H1 (cell line): ENCODE measurements around the gene FOXN3. TPM values are rescaled to one million over a fixed set of nuclear protein-coding genes. Genes with fewer than 3 reads are reported as not detected.

Experiments
- CTCF ChIA-PET: fragments of 300-600 bp; sonication (Branson Sonifier 250); formaldehyde crosslinking; loops from one replicate; lab custom pipeline; 2021; ENCODE audit not compliant: partially characterized antibody; lab: Charles Lee
- POLR2A ChIA-PET: fragments of 300-600 bp; sonication (Branson Sonifier 250); formaldehyde crosslinking; loops from one replicate; lab custom pipeline; 2021; ENCODE audit warnings: inconsistent platforms; ENCODE audit not compliant: partially characterized antibody; lab: Charles Lee
- DNase-seq, 2 experiments: peaks; one replicate each; pipeline versions ENCODE4 v3.0.0 to v3.0.0-alpha.2; 2010 to 2022; ENCODE audit warnings: low spot score in 2 of 2, low read depth in 1 of 2, mixed read lengths in 1 of 2
- FAIRE-seq: peaks from 2 replicates; lab custom pipeline; 2011; peaks lifted over from hg19 to GRCh38; lab: Jason Lieb, UNC
- H2AFZ ChIP-seq: 2 replicates; pipeline ENCODE4 v1.8.1; 2012; ENCODE audit warnings: low read length, inconsistent platforms
- H2AK5ac ChIP-seq: 2 replicates; pipeline ENCODE4 v1.6.1; 2013; ENCODE audit warnings: low read depth, low read length
- H2BK120ac ChIP-seq: replicated peaks from 2 replicates; pipeline ENCODE3; 2013; ENCODE audit warnings: low read depth, low read length, inconsistent platforms
- H2BK12ac ChIP-seq: 2 replicates; pipeline ENCODE4 v1.6.1; 2013; ENCODE audit warnings: low read depth, low read length
- H2BK15ac ChIP-seq: 2 replicates; pipeline ENCODE4 v1.6.1; 2013; ENCODE audit warnings: low read length
- H2BK20ac ChIP-seq: 2 replicates; pipeline ENCODE4 v1.6.1; 2013; ENCODE audit warnings: low read length
- H2BK5ac ChIP-seq: 2 replicates; pipeline ENCODE4 v1.6.1; 2013; ENCODE audit warnings: low read depth, low read length
- H3K14ac ChIP-seq: 2 replicates; pipeline ENCODE4 v1.6.1; 2013; ENCODE audit warnings: inconsistent platforms; ENCODE audit not compliant: insufficient read length
- H3K18ac ChIP-seq: 2 replicates; pipeline ENCODE4 v1.6.1; 2013; ENCODE audit warnings: low read length; ENCODE audit errors: extremely low read depth
- H3K23ac ChIP-seq: 2 replicates; pipeline ENCODE4 v1.6.1; 2013; ENCODE audit warnings: inconsistent platforms; ENCODE audit not compliant: insufficient read length
- H3K23me2 ChIP-seq: 2 replicates; pipeline ENCODE4 v1.6.1; 2013; ENCODE audit warnings: low read depth, low read length
- H3K27ac ChIP-seq: 2 replicates; pipeline ENCODE4 v1.6.1; 2011; ENCODE audit warnings: low read depth, low read length, inconsistent platforms
- H3K27me3 ChIP-seq, 4 experiments: replicated peaks in 1 of 4; 1 replicate in 1 of 4; 2 replicates in 3 of 4; pipeline versions ENCODE4 v1.6.1 to v1.8.1; 2011 to 2013; ENCODE audit warnings: low read length in 3 of 4, mild to moderate bottlenecking in 3 of 4, inconsistent platforms in 2 of 4, mixed read lengths in 2 of 4, moderate library complexity in 1 of 4; ENCODE audit not compliant: control insufficient read depth in 3 of 4, insufficient read depth in 3 of 4; ENCODE audit errors: extremely low read depth in 1 of 4
- H3K36me3 ChIP-seq, 4 experiments: 2 replicates each; pipeline versions ENCODE4 v1.6.1 to v1.8.1; 2011 to 2013; ENCODE audit warnings: mild to moderate bottlenecking in 4 of 4, low read length in 3 of 4, moderate library complexity in 2 of 4, control low read depth in 1 of 4, inconsistent platforms in 1 of 4; ENCODE audit not compliant: insufficient read depth in 4 of 4, control insufficient read depth in 2 of 4
- H3K4ac ChIP-seq: replicated peaks from 2 replicates; pipeline ENCODE3; 2013; ENCODE audit warnings: low read length, low read depth, mixed read lengths, inconsistent platforms; ENCODE audit not compliant: insufficient read length
- H3K4me1 ChIP-seq, 4 experiments: replicated peaks in 1 of 4; 1 replicate in 1 of 4; 2 replicates in 3 of 4; pipeline versions ENCODE4 v1.6.1 to v1.8.1; 2011 to 2013; ENCODE audit warnings: low read length in 3 of 4, inconsistent platforms in 2 of 4, mixed read lengths in 1 of 4; ENCODE audit not compliant: insufficient read depth in 4 of 4, control insufficient read depth in 3 of 4
- H3K4me2 ChIP-seq, 2 experiments: 2 replicates each; pipeline versions ENCODE4 v1.6.1 to v1.8.1; 2011 to 2013; ENCODE audit warnings: low read depth in 2 of 2, low read length in 2 of 2, control low read depth in 1 of 2, inconsistent platforms in 1 of 2, mild to moderate bottlenecking in 1 of 2; ENCODE audit not compliant: insufficient read depth in 1 of 2
- H3K4me3 ChIP-seq, 4 experiments: fragments of 200-600, 300-600 bp in 1 of 4; sonication (generic), shearing (Covaris generic), sonication (Bioruptor Twin) in 1 of 4; 2 replicates each; pipeline versions ENCODE4 v1.5.1 to v1.8.1; 2011 to 2016; ENCODE audit warnings: low read length in 4 of 4, low read depth in 3 of 4, control low read depth in 2 of 4, inconsistent platforms in 2 of 4, mild to moderate bottlenecking in 2 of 4, mixed read lengths in 1 of 4, moderate library complexity in 1 of 4; ENCODE audit not compliant: insufficient read depth in 2 of 4; ENCODE audit errors: extremely low read depth in 1 of 4
- H3K56ac ChIP-seq: replicated peaks from 2 replicates; pipeline ENCODE3; 2013; ENCODE audit warnings: low read depth, mild to moderate bottlenecking, mixed read lengths, low read length, inconsistent platforms; ENCODE audit not compliant: insufficient read length
- H3K79me1 ChIP-seq: 2 replicates; pipeline ENCODE4 v1.6.1; 2013; ENCODE audit warnings: low read depth, low read length, control low read depth
- H3K79me2 ChIP-seq, 2 experiments: 2 replicates each; pipeline versions ENCODE4 v1.6.1 to v1.8.1; 2012 to 2013; ENCODE audit warnings: low read length in 2 of 2, mild to moderate bottlenecking in 2 of 2, inconsistent platforms in 1 of 2; ENCODE audit not compliant: insufficient read depth in 2 of 2, control insufficient read depth in 1 of 2
- H3K9ac ChIP-seq, 4 experiments: replicated peaks in 1 of 4; 1 replicate in 1 of 4; 2 replicates in 3 of 4; pipeline versions ENCODE4 v1.6.1 to v1.8.1; 2011 to 2013; ENCODE audit warnings: low read depth in 3 of 4, low read length in 3 of 4, control low read depth in 2 of 4, mild to moderate bottlenecking in 2 of 4, moderate library complexity in 2 of 4, inconsistent platforms in 1 of 4; ENCODE audit errors: extremely low read depth in 1 of 4
- H3K9me3 ChIP-seq, 2 experiments: 2 replicates each; pipeline versions ENCODE4 v1.6.1 to v1.8.1; 2012 to 2013; ENCODE audit warnings: mild to moderate bottlenecking in 2 of 2, moderate library complexity in 2 of 2, control low read depth in 1 of 2, inconsistent platforms in 1 of 2, low read depth in 1 of 2, low read length in 1 of 2, mixed read lengths in 1 of 2; ENCODE audit not compliant: insufficient read depth in 2 of 2
- H4K20me1 ChIP-seq, 2 experiments: replicated peaks in 1 of 2; 2 replicates each; pipeline versions ENCODE3 to v1.8.1; 2011 to 2013; ENCODE audit warnings: inconsistent platforms in 2 of 2, low read length in 2 of 2, mild to moderate bottlenecking in 1 of 2; ENCODE audit not compliant: insufficient read depth in 2 of 2, control insufficient read depth in 1 of 2
- H4K5ac ChIP-seq: 2 replicates; pipeline ENCODE4 v1.6.1; 2013; ENCODE audit warnings: low read length, low read depth, mixed read lengths, inconsistent platforms; ENCODE audit not compliant: insufficient read length
- H4K8ac ChIP-seq: 2 replicates; pipeline ENCODE4 v1.8.0; 2013; ENCODE audit warnings: mild to moderate bottlenecking, moderate library complexity, low read length, inconsistent platforms; ENCODE audit not compliant: insufficient read depth; ENCODE audit errors: extremely low read depth
- H4K91ac ChIP-seq: replicated peaks from 2 replicates; pipeline ENCODE3; 2013; ENCODE audit warnings: low read length, mixed read lengths, inconsistent platforms; ENCODE audit not compliant: insufficient read length
- ATF2 ChIP-seq: IDR thresholded peaks from 2 replicates; pipeline ENCODE4 v1.6.1; 2012; ENCODE audit warnings: low read length, inconsistent platforms
- ATF3 ChIP-seq: IDR thresholded peaks from 2 replicates; pipeline ENCODE4 v1.6.1; 2011; ENCODE audit warnings: low read depth, mild to moderate bottlenecking, low read length; ENCODE audit not compliant: insufficient read depth
- JUND ChIP-seq: IDR thresholded peaks from 2 replicates; pipeline ENCODE4 v1.6.1; 2011; ENCODE audit warnings: mild to moderate bottlenecking, improper control_type of control experiment, low read length
- RXRA ChIP-seq: IDR thresholded peaks from 2 replicates; pipeline ENCODE4 v1.6.1; 2011; ENCODE audit warnings: low read depth, mild to moderate bottlenecking, low read length, moderate library complexity; ENCODE audit not compliant: insufficient read depth
- SAP30 ChIP-seq: fragments of 300-600 bp; sonication (generic); IDR thresholded peaks from 2 replicates; pipeline ENCODE4 v1.7.1; 2012; ENCODE audit warnings: low read length, moderate library complexity, mild to moderate bottlenecking, inconsistent platforms; ENCODE audit not compliant: insufficient read depth, insufficient replicate concordance
- WGBS, 2 experiments: shearing (Covaris generic) in 1 of 2; methylation state at CpG; one replicate each; pipeline versions ENCODE4 v1.1.6 to v1.1.7; 2013 to 2015; ENCODE audit warnings: low lambda C conversion rate in 2 of 2, mixed read lengths in 2 of 2, inconsistent platforms in 1 of 2, low coverage in 1 of 2, missing lambda C conversion rate in 1 of 2; ENCODE audit not compliant: insufficient replicate concordance in 2 of 2, insufficient coverage in 1 of 2, insufficient read length in 1 of 2; ENCODE audit errors: extremely low coverage in 1 of 2, missing lambda C conversion rate in 1 of 2; 5-methylcytosine and 5-hydroxymethylcytosine counted together
- polyA plus RNA-seq, 7 experiments: library from polyadenylated mRNA; depleted of rRNA in 3 of 7; stranded (reverse) in 5 of 7; unstranded in 2 of 7; fragments of >200 nt in 5 of 7; fragments of 200-250 nt in 2 of 7; gene quantifications; 1 replicate in 5 of 7; 2 replicates in 1 of 7; 4 replicates in 1 of 7; pipeline versions ENCODE4 v1.2.1 to v1.2.3, GENCODE V29; 2011 to 2013; ENCODE audit warnings: missing spikeins in 2 of 7, mixed read lengths in 2 of 7
- total RNA-seq: library from RNA; stranded (reverse); fragmentation: NEBNext Ultra II Directional; extraction: Animal tissue kit (Norgen Biotek cat#: 25700); gene quantifications from 2 replicates; pipeline ENCODE4 v1.2.1, GENCODE V29; 2021

The FOXN3 gene
- total and polyA plus RNA-seq, 2 of the 8 experiments (the other 6 are each of a cell fraction or from before 2014, with no cell fraction given) = 52.6 to 178 TPM

- no peaks in the 10 kb centered on the region for H3K9me3 ChIP-seq
- H3K4me3 ChIP-seq = no peak overlapping the region
- POLR2A ChIA-PET = interaction anchor here (1.6 to 2.1 kb wide), 3 partner anchors 10 to 13 kb away, joined by 3 to 9 read pairs (median 5); no protein-coding TSS in a partner anchor
- no peak overlapping the region for H2BK20ac ChIP-seq
- FAIRE-seq (no peak), DNase-seq (no peak)
- 0 out of 2 replicates have a peak overlapping the region, but pooled peaks have one; percentile 79 for H2AK5ac ChIP-seq
- TF ChIP-seq ATF3 = no peak
- TF ChIP-seq JUND = 0 out of 2 replicates have a peak, but pooled peaks have one; percentile 24
- TF ChIP-seq ATF2 = no peak
- no peak for TF ChIP-seq RXRA
- no peak for TF ChIP-seq SAP30
- H2BK15ac ChIP-seq = no peak overlapping the region
- H2BK5ac ChIP-seq = no peak overlapping the region
- CTCF ChIA-PET = interaction anchor here (0.5 to 2.3 kb wide), 4 partner anchors 35 to 96 kb away, joined by 3 to 8 read pairs (median 3); no protein-coding TSS in a partner anchor
- peak overlapping the region; percentile 11 for H2BK120ac ChIP-seq
- H4K5ac ChIP-seq = no peak overlapping the region
- H3K4ac ChIP-seq = no peak overlapping the region
- H3K9ac ChIP-seq = no peak overlapping the region
- H3K27ac ChIP-seq = no peak overlapping the region
- no peak overlapping the region for H2AFZ ChIP-seq
- H3K36me3 ChIP-seq = peaks cover 0 to 8% (median 4%) of the 10 kb centered on the region in 4 experiments; a peak in 3 of 8 replicates
- H3K4me2 ChIP-seq = no peak overlapping the region
- no peak overlapping the region for H4K8ac ChIP-seq
- H3K56ac ChIP-seq = no peak overlapping the region
- H2BK12ac ChIP-seq = no peak overlapping the region
- H4K91ac ChIP-seq = peak overlapping the region; percentile 46
- H3K27me3 ChIP-seq = no peaks in the 10 kb centered on the region
- peaks cover 9 to 30% (median 24%) of the 10 kb centered on the region in 4 experiments for H3K4me1 ChIP-seq
- H4K20me1 ChIP-seq = no peaks in the 10 kb centered on the region
- H3K79me2 ChIP-seq = peaks cover 0 to 85% of the 10 kb centered on the region in 2 experiments; a peak in 3 of 4 replicates
- no peaks in the 10 kb centered on the region; the same call in 1 of the 2 replicates for H3K23me2 ChIP-seq
- H3K14ac ChIP-seq = no peak overlapping the region
- H3K18ac ChIP-seq = 0 out of 2 replicates have a peak overlapping the region, but pooled peaks have one; percentile 10
- H3K79me1 ChIP-seq = peaks cover 5% of the 10 kb centered on the region; the same call in 1 of the 2 replicates
- no peak overlapping the region for H3K23ac ChIP-seq
- WGBS, 2 experiments = 71% methylated on average over 14 of the region's 14 CpGs; no CpG with 5 or more reads in 1 of the 2 experiments
These were observed 113.3 kb downstream of the FOXN3 start for GRCh38 chr14:89303456-89304435.
